T-helper 2 cell (primary cell): Measurements from ENCODE around the gene PET100.

Source experiments
- DNase-seq, 5 experiments: peaks; one replicate each; pipeline versions ENCODE4 v3.0.0 to v3.0.0-alpha.2; 2012 to 2022

PET100 gene

DNA sequence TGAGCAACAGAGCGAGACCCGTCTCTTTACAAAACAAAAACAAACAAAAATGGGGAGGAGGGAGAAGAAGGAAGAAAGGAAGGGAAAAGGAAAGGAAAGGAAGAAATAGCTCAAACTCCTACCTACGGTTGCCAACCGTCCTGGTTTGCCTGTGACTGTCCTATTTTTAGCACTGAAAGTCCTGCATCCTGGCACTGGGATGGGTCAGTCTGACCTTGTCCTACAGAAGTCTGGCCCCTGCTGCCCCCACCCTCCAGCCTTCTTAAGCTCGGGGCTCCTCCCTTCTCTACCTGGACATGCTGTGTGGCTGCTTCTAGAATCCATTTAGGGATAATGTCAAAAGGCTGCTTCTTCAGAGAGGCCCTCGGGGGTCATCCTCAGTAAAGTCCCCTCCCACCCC, 6.1 kb downstream of the PET100 start:
- DNase-seq, result no peak

DNA sequence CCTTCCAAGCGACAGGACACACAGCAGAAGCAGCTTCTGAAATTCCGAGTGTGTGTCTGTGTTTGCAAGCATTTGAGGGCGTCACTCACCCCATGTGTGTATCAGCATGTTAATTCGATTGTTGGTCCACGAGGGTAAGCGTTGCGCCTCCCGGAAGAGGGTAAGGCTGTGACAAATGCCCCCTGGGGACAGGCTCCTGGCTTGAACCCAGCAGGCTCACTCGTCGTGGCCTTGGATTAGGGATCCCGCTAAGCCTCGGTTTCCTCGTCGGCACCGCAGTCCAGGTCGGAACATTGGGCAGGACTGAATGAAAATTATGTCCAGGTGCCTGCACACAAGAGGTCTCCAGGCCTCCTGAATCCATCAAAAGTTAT, 6.7 kb downstream of the PET100 start:
- no peak for DNase-seq

DNA sequence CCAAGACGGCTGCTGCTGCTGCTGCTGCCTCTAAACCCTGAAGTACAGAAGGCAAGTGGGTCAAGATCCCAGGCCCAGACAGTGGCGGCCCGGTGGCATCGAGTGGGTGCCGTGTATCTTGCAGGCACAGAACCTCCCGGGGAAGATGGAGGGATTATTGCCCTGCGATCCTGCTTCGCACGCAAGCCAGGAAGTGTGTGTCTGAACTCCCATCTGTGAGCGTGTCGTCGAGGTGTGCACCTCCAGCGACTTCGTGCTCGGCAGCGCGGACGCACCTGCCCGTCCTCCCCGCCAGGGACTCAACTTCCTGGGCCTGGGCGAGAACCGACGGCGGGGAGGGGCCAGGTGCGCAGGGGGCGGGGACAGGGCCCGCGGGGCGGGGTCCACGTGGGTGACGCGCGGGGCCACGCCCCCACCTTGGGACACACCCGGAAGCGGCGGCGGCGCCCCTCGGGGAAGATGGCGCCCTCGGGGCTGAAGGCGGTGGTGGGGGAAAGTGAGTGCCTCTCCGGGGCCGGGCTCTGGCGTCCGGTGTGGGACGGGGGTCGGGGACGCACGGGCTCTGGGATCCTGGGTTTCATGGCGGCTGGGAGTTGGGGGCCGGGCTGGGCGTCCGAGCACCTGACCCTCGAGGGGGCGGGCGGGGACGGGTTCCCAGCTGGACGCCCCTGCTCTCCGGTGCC, 7.2 kb downstream of the PET100 start, which contains the start of gene STXBP2:
Gene STXBP2 (plus strand): TSS at position 420 of the 683 bp plus-strand sequence. CDS start 40 bp downstream, at position 460.
- peak; percentile 85 to 96 (median 90) for DNase-seq

DNA sequence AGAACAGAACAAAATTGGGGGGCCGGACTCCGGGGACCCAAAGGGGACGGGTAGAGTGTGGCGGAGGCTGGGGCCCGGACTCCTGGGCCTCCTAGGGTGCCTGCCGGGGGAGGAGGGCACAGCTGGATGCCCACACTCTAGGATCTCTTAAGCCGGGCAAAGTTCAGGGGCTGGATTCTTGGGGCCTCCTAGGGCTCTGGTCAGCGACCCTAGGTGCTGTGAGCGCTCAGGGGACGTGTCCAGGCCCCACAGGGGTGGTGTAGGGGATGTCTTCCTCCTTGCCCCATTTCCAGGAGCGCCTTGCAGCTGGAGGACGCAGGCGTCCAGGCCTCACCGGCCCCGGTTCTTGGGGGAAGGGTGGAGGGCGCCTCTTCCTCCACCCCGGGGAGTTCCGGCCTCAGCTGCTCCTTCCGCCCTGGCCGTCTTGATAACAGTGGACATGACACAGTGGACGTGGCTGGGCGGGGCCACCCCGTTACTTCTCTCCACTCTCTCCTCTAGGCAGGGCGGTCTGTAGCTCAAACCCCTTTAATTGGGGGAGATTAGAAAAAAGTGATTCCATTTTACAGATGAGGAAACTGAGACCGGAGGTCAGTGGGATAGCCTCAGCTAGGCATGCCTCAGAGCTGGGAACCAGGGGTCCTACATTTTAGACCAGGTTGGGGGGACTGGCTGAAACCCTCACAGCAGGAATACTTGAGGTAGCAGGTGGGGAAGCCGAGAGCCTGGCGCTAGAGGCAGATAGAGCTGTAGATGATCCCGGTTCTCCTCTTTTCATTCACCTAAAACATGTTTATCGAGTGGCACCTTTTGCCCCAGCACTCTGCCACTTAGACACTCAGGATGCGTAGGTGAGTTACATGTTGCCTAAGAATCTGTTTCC, 8.0 kb downstream of the PET100 start:
- DNase-seq, result peak in 1 of 5 experiments; percentile 43

DNA sequence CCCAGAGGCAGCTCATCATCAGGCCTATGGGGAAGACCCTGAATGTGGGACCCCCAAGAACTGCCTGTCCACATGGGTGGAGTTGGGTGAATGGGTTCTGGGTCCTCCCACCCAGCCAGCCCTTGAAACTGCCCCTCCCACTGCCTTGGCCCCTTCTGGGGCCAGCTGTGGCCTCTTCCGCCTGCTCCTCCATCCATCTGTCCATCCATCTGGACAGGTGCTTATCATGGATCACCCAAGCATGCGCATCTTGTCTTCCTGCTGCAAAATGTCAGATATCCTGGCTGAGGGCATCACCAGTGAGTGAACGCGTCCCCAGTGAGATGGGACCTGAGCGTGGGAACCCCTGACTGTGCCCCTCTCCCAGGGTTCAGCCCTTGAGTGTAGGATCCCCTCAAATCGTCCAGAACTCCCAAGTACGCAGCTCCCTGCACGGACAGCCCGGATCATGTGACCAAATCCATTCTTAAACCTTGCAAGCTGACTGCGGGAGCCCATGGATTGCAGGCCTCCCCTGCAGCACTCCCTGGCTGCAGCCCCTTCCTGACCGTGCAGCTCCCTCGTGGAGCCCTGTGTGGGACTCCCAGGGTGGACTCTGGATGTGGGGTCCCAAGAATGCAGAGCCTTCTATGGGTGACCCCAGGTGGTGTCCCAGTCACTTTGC, 9.3 kb downstream of the PET100 start:
- no peak for DNase-seq

DNA sequence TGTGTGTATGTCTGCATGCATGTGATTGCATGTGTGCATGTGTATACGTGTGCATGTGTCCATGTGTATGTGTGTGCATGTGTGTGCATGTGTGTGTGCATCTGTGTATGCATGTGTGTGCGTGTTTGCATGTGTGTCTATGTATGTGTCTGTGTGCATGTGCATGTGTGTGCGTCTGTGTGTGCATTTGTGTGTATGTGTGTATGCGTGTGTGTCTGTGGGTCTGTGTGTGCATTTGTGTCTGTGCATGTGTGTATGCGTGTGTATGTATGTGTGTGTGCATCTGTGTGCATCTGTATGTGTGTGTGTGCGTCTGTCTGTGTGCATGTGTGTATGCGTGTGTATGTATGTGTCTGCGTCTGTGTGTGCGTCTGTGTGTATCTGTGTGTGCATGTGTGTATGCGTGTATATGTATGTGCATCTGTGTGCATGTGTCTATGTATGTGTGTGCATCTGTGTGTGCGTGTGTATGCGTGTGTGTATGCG, 10.3 kb downstream of the PET100 start:
- DNase-seq, result no peak

DNA sequence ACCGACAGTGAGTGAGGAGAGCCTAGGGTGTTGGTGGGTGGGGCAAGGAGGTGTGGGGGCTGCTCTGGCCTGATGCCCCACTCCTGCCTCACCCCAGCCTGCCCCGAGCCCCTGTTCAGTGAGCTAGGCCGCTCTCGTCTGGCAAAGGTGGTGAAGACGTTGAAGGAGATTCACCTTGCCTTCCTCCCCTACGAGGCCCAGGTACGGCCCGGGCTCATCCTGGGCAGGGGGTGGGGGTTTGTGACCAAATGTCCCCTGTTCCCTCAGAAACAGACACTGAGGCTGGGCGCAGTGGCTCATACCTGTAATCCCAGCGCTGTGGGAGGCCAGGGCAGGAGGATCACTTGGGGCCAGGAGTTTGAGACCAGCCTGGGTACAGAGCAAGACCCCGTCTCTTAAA, 11.2 kb downstream of the PET100 start:
- DNase-seq, result no peak

DNA sequence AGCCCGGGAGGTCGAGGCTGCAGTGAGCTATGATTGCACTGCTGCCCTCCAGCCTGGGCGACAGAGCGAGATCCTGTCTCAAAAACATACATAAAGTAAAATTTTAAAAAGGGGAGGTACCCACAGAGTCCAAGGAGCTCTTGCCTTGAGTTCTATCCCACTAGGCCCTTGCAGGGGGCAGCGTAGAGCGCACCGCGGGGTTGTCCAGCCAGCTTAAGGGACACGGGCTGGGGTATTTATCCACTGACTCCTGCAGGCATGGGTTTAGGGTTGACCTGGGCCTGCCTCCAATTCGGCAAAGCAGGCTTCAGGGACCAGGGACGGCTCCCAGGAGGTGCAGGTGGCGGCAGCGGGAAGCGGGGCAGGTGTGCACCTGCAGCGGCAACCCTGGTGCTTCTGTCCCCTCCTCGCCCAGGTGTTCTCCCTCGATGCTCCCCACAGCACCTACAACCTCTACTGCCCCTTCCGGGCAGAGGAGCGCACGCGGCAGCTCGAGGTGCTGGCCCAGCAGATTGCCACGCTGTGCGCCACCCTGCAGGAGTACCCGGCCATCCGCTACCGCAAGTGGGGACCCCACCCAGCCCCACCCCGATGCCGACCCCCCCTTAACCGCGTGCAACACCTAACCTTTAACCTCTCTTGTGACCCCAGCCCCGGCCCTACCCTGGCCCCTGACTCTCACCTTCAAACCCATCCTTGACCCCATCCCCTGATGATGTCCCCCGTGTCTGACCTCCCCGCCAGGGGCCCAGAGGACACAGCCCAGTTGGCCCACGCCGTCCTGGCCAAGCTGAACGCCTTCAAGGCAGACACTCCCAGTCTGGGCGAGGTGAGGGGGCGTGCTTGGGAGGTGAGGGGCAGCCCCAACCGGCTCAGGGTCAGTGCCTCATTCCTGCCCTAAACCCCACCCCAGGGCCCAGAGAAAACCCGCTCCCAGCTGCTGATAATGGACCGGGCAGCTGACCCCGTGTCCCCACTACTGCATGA, 12.0 kb downstream of the PET100 start:
- DNase-seq, result no peak

DNA sequence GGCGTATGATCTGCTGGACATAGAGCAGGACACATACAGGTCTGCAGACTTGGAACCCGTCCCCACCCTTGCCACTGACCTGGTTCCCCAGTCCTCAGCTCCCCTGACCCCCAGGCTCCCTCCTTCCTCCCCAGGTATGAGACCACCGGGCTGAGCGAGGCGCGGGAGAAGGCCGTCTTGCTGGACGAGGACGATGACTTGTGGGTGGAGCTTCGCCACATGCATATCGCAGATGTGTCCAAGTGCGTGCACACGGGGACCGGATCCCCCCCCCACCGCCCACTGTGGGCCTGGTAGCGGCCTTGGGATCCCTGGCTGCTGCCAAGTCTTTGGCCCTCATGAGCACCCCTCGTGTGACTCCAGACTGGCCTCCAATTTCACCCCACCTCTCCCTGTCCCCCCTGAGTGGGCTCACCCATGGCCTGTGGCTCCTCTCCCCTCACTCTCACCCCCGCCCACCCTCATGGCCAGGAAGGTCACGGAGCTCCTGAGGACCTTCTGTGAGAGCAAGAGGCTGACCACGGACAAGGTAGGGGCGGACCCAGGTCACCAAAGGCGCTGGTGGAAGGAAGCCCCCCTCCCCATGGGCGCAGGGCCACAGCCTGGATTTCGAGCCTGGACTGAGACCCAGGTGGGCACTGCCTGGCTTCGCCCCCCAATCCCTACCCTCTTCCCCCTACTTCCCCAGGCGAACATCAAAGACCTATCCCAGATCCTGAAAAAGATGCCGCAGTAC, 12.9 kb downstream of the PET100 start:
- no peak for DNase-seq

DNA sequence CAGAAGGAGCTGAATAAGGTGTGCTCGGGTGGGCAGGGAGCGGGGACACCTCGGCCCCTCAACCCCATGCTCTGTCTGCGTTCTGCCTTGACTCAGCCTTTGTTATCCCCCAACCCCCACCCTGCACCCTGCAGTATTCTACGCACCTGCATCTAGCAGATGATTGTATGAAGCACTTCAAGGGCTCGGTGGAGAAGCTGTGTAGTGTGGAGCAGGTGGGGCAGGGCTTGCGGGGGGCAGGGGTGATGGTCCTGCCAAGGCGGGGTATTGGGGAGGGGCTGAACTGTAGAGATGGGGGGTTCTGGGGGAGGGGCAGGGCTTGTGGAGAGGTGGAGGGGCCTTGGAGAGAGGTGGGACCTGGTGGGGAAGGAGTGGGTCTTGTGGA, 13.4 kb downstream of the PET100 start:
- DNase-seq, result no peak

DNA sequence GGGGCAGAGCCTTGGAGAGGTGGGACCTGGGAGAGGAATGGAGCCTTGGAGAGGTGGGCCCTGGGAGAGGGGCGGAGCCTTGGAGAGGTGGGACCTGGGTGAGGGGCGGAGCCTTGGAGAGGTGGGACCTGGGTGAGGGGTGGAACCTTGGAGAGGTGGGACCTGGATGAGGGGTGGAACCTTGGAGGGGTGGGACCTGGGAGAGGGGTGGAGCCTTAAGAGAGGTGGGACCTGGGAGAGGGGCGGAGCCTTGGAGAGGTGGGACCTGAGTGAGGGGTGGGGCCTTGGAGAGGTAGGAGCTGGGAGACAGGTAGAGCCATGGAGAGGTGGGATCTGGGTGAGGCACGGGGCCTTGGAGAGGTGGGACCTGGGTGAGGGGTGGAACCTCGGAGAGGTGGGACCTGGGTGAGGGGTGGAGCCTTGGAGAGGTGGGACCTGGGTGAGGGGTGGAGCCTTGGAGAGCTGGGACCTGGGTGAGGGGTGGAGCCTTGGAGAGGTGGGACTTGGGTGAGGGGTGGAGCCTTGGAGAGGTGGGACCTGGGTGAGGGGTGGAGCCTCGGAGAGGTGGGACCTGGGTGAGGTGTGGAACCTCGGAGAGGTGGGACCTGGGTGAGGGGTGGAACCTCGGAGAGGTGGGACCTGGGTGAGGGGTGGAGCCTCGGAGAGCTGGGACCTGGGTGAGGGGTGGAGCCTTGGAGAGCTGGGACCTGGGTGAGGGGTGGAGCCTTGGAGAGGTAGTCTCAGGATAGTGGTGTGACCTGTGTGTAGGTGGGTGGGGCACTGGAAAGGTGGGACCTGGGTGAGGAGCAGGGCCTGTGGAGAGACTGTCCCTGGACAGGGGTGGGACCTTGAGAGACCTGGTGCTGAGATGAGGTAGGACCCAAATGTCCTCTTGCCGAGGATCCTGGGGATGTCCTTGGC, 14.3 kb downstream of the PET100 start:
- DNase-seq, result peak in 2 of 5 experiments; percentile 30 to 38

DNA sequence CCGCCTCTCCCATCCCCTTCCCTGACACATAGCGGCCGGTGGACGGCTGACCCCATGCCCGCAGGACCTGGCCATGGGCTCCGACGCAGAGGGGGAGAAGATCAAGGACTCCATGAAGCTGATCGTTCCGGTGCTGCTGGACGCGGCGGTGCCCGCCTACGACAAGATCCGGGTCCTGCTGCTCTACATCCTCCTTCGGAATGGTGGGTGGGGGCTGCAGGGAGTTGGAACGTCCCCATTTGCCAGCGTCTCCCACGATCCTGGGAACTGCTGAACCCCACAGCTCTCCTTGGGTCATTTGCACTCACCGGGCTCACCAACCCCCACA, 14.9 kb downstream of the PET100 start:
- no peak for DNase-seq

DNA sequence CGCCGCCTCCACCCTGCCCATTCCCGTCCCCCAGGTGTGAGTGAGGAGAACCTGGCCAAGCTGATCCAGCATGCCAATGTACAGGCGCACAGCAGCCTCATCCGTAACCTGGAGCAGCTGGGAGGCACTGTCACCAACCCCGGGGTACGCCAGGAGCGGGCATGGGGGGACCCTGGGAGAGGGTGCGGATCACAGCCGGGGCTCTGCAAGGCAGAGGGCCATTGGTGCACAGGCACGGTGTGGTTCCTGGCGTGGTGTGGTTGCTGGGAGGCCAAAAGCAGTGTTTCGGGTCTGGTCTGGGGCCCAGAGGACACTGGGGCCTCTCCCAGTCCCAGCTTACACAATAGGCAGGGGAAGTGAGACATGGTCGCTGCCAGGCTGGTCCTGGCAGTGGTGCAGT, 15.6 kb downstream of the PET100 start:
- no peak for DNase-seq

DNA sequence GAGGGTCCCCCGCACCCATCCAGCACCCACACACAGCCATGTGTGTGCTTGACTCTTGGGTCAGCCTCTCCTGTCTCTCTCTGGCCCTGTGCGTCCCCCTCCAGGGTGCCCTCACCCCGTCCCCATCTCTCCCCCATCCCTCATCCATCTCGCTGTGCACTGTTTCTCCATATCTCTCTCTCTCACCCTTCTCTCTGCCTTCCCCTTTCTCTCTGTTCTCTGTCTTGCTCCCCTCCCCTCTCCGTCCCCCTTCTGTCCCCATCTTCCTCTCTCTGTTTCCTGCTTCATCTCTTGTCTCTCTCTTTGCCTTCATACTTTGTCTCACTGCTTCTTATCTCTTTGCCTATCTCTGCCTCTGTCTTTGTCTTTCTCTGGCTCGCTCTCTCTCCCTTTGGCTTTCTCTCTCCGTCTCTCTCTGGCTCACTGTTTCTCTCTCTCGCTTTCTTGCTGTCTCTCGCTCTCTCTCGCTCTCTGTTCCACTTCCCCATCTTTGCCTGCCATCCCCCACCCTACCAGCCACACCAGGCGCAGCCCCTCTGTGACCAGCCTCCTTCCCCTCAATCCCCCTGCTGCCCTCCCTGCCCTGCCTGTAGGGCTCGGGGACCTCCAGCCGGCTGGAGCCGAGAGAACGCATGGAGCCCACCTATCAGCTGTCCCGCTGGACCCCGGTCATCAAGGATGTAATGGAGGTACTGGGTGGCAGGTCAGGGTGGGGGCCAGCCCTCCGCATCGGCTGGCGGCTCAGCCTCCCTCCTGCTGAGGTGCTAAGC, 16.2 kb downstream of the PET100 start:
- DNase-seq, result no peak

DNA sequence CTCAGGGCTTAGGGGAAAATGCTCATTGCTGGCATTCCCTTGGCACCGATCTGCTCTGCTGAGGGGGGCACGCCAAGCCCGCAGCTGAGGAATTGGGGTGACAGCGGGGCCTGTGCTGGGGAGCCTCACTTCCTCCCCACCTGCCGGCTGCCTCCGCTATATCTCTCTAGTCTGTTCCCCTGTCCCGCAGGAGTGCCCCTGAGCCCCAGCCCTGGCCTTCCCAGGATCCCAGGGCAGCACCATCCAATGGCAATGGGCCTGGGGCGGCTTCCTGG, 16.8 kb downstream of the PET100 start:
- DNase-seq, result no peak

DNA sequence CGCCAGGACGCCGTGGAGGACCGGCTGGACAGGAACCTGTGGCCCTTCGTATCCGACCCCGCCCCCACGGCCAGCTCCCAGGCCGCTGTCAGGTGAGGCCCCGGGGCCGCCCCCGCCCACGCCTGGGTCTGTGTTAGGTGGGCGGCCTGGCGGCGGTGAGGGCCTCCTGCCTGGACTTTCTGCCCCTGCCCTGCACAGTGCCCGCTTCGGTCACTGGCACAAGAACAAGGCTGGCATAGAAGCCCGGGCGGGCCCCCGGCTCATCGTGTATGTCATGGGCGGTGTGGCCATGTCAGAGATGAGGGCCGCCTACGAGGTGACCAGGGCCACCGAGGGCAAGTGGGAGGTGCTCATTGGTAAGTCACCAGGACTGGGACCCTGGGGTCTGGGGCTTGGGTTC, 17.6 kb downstream of the PET100 start:
- no peak for DNase-seq

DNA sequence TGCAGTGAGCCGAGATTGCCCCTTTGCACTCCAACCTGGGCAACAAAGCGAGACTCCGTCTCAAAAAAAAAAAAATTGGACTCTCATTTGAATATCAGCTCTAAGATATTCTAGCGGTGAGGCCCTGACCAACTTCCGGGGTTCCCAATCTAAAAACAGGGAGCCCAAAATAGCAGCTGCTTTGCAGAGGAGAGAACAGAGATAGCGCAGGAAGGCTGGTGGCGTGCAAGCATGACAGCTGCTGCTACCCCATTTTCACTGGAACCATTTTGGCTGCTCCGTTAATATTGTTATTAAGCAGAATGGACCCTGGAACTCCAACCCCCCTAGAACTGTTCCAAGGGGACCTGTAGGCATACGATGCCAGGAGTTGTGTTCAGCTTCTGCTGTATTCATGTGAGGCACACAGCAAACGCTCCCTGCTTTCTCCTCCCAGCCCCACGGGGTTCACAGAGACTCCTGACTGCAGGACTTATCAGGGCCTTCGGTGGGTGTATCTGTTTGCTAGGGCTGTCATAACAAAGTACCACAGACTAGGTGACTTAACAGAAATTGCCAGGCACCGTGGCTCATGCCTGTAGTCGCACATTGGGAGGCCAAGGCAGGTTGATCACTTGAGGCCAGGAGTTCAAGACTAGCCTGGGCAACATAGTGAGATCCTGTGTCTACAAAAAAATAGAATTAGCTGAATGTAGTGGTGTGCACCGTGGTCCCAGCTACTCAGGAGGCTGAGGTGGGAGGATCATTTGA, 18.8 kb downstream of the PET100 start:
- DNase-seq, result no peak

DNA sequence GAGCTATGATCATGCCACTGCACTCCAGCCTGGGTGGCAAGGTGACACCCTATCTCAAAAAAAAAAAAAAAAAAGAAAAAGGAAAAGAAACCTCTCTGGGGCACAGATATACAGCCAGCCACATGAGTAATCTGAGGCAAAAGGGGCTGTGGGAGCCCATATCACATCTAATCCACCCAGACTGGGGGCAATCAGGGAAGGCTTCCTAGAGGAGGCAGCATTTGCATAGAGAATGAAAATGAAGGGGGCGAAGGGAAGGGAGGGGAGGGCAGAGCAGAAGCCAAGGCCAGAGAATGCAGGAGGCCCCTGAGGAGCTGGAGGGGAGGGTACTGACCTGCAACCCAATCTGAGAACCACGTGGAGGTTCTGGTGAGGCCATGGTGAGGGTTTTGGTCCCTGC, 20.6 kb downstream of the PET100 start:
- no peak for DNase-seq

DNA sequence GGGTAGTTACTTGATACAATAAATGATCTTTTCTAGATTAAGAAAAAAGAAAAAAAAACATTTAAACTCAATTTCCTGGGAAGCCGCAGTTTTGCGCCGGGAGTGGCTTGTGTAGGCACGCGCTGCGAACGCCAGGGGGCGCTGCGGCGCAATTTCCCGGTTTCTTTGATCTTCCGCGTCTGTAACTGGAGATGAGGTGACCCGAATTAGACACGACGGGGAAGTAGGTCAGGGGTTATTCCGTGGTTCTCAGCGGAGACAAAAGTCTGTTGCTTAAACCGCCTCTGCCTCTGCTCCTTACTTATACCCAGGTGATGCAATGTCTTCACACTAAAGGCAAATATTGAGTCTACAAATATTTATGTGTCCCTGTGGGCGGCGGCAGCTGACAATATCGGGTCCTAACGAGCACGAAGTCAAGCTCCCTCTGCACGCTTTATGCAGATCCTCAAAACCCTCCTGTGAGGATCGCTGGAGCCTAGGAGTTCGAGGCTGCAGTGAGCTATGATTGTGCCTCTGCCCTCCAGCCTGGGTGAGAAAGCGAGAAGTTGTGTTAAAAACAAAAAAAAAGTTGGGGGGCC, 22.6 kb downstream of the PET100 start:
- peak; percentile 77 to 89 (median 83) for DNase-seq
